Stimulated activated CD8-positive, alpha-beta memory T cell treated with anti-CD3 and anti-CD28 coated beads, Interleukin-15, amount 100 ng/mL, for 48 hours (primary cell): Measurements from ENCODE around the gene ERI3.

ENCODE experiments used
- DNase-seq, 2 donors: peaks; one replicate each; pipeline ENCODE4 v3.0.0-alpha.2; 2020; ENCODE audit warnings: low read depth in 2 of 2

The ERI3 gene

DNA sequence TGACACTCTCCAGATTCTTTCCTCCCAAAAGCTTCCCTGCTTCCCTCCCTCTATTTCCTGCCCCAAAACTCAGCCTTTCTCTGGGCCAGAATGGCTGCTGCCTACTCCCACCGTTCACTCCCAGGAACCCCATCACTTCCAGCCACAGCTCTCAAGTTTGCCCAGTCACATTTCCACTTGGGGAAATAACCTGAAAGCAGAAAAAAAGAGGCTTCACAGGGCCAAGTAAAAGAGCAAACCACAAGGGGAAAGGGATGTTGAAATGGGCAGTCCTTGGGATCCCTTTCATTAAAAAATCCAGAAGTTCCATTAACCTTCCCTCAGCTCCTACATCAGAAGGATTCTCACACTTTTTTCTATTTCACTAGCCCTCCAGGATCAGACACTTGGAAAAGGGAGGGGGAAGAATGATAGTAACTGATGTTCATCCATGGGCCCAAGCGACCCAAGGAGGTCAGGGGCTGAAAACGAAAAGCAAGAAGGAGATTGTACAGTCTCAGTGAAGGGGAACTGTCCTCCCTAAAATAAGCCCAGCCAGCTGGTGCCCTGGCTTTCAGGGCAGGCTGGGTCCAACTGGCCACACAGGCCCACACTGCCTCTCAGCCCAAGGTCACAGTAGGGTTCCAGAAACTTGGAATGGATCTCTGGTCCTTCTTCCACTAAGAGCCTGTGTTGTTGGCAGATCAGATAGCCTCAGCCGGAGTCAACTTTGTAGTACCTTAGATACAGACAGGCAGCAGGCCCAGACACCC lies 92.1 kb downstream of the ERI3 start:
- DNase-seq, result no peak

DNA sequence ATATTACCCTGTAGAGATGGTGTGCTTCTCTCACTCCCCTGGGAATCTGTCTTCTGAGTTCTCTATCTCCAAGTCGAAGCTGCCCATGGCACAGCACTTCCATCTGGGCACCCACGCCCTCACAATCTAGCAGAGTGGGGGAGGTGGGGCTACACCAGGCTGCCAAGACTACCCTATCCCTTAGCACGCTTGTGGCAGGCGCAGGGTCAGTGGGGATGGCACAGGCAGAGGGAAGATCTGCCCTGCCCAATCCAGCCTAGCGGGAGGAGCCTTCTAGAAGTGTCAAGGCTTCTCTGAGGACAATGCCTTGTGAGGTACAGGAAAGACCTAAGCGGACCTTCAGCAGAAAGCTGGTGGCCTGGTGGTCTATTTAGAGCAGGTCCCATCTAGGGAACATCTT lies 92.6 kb downstream of the ERI3 start:
- no peak for DNase-seq

DNA sequence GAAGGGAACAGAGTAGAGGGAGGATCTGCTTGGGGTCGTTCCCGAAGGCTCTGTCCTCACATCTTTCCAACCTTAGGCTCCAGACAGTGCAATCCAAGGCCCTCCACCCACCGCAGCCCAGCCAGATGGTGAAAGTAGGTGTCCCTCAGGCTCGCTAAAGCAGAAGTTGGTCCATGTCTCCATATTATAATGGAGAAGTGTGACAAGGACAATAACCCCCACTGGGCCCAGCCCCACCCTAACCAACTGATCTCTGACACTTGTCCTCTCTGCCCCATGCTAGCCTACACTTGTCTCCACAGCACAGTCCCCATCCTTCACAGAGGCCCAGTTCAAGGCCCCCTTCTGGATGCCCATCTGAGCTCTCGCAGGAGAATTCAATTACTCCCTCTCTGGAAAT lies 93.1 kb downstream of the ERI3 start:
- DNase-seq, result no peak

DNA sequence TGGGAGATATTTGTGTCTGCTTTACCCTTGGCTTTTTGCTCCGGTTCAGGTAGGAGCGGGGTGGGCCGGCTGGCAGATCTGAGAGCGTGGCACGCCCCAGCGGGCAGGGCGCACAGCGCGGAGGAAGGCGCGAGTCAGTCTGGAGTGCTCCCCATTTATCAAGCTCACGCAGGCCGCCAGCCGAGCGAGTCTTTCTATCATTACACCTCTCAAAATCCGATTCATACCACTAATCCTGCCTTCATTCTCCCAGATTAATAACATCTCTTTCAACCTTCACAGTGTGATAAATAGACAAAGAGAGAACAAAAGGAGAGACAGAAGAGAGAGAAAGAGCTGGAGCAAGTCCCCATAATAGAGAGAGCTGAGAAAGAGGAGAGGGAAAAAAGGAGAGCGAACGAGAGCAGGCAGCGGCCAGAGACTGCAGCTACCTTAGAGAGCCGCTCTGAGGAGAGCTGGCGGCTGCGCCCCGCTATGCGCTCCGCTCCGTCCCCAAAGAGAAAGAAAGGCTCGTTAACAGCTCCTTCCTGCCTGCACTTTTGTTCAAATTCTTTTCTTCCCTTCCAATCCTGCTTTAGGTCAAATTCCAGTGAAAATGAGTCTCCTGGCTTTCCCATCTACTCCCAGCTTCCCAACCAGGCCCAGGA lies 93.8 kb downstream of the ERI3 start:
- DNase-seq, result no peak

DNA sequence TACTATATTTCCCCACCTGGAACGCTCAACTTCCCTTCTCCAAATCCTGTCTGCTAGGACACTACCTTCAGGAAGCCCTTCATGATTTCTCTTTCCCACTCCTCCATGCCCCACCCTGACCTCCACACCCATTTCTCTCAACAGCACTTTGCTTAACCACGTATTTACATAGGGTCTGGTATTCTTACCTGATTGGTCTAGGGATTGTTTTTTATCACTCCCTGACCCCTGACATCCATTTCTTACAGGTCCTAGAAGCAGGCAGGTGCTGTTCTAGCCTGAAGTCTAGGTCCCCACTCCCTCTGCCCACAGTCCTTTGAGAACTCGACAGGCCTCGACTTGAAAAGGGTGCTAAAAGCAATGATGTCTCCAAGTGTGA lies 94.3 kb downstream of the ERI3 start:
- DNase-seq, result no peak

DNA sequence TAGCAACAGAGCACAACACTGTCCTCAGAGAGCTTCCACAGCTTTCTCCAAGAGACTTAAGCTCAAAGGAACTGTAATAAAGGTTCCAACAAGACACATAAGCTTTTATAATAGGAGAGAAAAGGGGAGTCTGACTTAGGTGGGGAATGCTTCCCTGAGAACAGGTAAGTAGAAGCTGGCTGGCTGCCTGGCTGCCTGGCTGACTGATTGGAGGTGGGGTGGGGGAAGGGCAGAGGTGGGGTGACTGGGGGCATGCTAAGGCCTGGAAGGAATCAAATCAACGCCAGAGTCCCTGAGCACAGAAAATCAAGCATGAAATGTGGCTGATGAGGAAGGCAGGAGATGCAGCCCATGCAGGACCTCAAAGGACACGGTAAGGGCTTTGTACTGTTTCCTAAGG lies 96.0 kb downstream of the ERI3 start:
- DNase-seq, result no peak

DNA sequence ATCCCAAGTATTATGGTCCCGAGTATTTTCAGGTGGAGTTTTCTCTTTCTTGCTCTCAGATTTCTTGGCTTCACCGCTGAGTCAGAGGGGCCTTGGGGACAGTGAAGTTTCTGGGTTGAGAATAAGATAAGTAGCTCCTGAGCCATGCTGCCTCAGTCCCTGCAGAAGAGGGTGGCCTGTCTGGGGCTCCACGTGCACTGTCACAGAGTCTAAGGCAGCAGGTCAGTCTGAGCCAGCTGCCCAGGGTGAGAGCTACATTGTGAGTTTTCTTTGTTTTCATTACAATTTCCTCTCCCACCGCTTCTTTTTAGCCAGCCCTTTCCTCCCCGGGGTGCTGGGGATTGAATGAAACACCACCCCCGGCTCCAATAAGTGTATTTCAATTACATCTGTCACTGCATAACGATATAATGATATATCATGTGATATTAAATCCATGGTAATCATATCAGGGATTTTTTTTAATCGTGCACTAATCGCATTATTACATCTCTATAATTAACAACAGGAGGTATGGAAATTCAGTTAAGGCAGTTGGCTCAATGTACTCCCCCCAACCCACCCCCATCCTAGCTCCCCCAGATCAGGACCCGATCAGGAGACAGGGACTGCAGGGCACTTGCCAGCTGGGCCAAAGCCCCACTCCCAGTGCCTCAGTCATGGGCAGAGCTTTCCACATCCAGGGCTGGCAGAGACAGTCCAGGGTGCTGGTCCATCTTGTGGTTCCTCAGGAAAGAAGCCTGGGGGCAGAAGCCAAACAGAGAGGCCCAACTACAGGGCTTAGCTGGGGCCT lies 98.1 kb downstream of the ERI3 start:
- no peak for DNase-seq

DNA sequence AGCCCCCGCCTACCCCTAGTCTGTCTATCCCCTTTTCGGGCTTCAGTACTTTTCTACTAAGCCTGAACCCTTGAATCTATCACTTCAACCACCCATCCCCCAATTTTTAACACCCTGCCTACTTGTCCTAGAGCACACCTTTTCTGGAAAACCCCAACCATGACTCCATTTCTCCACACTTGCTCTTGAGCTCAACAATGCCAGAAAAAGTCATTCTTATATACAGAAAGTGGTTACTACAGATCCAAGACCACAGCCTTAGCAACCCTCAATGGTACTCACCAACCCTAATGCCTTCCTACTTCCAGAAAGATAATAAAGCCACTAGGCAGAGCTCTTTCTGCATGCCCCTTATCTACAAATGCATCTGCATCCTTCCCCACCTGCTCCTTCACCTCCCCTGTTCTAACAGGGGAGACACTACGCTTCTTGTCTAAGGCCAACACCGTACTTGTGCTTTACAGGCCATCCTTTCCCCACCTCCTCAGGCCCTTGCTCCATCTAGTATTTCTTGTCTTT lies 100.6 kb downstream of the ERI3 start:
- DNase-seq, result no peak

DNA sequence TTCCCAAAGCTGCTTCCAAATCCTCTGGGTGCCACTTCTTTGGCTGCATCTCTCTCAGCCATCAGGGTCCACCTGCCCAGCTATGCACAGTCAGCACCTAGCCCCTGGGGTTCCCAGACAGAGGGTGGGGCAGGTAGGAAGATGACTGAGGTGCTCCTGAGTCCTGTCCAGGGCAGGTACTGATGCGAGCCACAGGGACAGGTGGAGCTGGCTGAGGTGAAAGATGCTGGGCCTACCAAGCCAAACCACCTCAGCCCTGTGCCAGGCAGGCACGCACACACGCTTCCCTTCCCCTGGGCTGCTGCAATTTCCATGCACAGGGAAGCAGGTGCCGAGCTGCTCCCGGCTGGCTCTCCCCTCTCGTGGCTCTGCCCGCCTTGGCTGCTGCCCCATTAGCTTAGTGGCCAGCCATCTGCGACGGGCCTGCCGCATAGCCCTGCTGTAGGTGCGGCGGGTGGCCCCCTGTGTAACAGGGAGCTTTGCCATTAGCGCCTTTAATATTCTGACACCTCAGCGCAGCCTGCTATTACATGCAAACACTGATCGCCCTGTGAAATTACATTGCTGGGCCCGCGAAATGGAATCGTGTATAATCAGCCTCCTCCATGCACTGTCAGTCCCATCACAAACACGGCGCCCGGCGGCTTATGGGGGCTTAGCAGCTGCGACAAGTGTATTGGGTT lies 102.9 kb downstream of the ERI3 start:
- DNase-seq, result no peak

DNA sequence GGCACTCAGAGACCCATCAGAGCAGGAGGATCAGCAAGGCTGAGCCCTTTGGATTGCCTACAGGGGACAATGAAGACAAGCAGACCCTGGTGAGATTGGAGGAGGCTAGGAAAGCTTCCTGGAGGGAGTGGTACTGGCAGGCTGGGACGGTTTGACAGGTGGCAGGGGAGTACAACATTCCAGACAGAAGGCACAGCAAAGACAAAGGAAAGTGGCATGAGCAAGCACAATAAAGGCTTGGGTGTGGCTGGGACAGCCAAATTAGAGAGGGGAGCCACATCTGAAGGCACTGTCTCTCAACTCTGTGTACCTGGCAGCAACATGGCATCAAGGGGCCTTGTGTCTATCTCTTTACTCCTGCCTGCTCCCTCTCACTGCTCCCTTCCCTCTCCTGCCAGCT lies 103.6 kb downstream of the ERI3 start:
- DNase-seq, result no peak

DNA sequence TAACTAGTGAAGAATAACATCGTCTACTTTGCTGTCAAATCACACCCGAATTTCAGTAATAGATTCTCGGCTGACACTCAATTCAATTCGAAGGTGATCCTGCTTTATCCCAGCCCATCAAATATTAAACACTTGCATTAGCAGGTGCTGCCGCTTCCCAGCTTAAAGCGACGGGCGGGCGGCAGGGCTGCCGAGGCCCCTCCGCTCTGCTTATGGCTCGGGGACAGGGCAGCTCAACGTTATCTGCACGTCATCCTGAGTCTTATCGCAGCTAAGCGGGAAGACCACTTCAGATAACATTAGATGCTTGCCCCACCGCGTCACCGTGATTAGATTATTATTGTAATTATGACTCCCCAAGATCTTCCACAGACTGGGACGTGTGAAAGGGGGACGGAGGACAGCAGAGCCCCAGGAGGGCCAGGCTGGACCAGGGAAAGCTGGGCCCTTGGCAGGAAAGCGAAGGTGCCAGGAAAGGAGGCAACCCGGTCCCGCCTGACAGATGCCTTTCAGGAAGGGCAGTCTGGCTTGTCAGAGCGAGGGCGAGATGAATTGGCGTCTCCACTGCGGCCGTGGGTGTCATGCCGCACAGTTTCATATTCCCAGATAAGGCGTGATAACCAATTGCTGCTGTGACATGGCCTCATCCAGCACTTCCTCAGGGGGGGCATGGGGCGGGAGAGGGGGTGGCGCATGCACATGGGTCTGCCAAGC lies 104.8 kb downstream of the ERI3 start:
- DNase-seq, result no peak

DNA sequence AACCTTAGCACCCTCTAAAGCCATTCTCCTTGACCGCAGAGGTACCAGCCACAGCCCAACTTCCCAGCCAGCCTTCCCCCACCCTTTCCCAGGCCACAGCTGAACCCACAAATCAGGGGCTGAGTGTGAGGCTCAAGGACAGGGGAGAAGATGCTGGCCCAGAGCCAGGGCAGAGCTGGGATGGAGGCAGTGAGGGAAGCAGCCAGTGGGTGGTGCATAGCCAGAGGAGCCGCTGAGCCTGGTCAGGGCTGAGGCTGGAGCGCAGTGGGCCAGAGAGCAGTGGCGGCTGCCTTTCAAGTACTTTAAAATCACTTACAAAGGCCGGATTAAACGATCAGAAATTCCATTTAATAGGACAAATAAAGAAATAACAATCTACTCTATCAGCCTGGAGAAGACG lies 105.5 kb downstream of the ERI3 start:
- DNase-seq, result no peak

DNA sequence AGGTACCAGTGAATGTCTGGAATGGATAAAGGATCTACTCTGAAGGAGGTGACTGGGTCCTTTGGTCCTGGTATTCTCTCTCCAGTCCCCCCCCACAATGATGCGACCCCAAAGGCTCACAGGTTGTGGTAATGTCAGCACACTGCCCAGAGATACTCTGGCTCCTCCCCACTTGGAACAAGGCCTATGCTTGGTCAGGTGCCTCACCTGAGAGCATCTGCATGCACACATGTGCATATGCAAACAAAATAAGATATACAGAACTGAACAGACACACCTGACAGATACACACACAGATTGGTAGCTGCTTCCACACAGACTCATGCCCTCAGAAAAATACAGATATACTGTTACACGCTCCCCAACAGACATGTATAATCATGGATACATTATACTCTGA lies 108.3 kb downstream of the ERI3 start:
- DNase-seq, result no peak

DNA sequence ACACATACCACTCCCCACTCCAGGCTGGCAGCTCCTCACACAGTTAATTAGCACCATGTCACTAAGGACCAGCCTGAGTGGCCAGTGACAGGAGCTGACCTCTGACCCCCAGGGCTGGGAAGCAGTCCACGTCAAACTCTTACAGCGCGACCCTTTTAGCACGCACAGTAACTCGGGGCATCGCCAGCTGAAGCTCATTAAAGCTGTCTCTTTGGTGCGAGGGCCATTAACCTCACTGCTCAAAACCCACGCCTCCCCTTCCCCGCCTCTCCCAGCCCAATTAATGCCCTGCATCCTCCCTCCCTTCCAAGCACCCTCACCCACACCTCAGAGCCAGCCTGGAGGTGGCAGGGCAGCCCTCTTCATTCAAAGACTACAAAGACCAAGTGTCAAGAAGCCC lies 110.1 kb downstream of the ERI3 start:
- no peak for DNase-seq

DNA sequence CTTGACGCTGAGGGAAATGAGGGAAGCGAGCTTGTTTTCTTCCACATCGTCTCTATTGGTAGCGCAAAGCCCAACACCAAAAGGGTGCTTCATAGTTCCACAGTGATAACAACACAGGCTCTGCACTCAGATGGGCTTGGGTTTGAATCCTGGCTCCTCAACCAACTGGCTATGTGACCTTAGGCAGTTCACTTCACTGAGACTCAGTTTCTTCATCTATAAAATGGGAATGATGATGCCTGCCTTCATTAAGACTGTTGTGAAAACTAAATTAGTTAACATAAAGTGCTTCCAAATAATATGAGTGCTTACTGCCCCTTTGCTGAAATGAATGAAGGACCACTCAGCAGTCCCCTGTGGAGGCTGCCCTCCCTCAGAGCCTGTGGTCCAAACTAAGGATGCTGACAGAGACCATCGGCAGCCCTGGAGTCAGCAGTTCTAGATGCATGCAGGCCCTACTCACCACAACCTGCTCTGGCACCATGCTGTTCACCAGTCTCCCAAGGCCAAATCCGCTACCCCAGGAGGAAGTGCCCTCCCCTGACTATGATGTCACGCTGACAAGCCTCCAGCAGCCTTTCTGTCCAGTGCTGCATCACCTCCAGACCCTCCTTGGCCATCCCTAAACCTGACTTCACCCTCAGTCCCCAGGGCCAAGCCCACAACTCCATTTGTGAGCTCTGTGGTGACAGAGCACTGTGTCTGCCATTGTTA lies 111.1 kb downstream of the ERI3 start:
- no peak for DNase-seq

DNA sequence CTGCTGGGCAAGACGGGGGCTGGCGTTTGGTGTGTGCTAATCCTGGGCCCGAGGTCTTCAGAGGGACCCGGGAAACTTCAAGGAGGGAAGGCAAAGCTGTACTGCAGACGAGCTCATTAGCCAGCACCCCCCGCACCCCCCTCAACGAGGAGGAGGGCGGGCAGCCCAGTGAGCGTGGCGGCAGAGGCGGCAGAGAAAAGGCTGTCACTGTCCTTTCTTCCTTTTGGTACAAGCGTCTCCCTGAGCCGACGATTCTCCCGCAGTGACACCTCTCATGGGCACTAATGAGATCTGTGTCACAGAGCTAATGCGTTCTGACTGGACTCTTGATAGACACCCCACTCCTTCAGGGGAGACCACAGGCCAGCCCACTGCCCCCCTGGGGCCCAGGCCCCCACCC lies 112.3 kb downstream of the ERI3 start:
- no peak for DNase-seq

DNA sequence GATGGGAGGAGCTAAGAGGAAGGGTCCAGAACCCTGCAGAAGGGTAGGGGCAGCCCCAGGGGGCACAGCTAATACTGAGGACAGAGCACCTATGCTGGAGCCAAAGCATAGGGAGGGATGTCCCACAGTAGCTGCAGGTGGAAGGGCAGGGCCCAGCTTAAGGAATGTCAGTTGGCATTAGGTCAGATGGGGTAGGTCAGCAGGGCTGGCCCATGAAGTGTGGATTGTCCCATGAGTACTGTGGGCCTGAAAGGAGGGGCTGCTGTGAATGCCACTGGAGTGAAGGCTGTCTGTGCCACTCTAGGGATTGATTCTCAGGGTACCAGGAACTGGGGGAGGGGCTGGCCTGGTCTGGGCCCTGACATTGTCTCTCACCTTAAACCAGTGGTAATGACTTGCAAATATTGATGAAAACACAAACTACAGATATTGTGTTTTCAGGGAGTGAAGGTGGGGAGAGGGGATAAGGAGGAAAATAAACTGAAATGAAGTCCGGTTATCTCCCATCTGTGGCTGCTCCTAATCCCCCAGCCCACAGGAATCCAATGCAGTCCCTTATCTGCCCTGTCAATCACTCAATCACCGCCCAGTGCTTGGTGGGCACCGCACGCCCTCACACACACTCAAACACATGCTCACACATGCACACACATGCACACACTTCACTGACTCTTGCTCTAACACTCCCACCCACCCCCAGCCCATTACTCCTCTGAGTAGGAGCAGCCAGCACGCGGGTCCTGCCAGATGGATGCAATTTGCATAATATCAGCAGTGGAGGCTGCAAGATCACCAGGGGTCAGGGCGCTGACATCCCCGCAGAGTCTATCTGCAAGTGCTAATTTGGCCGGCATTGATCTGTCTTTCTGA lies 114.0 kb downstream of the ERI3 start:
- DNase-seq, result no peak

DNA sequence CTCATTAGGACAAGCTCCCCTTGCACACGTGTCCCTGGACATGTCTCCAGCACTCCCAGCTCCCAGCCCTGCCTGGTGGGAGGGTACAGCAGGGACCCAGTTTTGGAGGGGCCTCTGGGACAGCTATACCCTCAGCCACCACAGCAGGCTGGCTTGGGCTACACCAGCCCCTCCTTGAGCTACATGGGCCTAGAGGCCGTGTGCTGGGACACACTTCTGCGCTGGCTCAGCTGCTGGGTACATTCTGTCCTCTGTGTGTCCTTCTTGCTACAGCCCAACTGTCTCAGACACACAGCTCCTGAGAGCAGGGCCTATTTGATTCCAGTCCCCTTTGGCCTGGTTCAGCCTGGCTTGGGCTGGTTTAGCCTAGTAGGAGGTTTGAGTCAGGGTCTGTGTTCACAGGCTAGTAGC lies 115.1 kb downstream of the ERI3 start:
- no peak for DNase-seq

DNA sequence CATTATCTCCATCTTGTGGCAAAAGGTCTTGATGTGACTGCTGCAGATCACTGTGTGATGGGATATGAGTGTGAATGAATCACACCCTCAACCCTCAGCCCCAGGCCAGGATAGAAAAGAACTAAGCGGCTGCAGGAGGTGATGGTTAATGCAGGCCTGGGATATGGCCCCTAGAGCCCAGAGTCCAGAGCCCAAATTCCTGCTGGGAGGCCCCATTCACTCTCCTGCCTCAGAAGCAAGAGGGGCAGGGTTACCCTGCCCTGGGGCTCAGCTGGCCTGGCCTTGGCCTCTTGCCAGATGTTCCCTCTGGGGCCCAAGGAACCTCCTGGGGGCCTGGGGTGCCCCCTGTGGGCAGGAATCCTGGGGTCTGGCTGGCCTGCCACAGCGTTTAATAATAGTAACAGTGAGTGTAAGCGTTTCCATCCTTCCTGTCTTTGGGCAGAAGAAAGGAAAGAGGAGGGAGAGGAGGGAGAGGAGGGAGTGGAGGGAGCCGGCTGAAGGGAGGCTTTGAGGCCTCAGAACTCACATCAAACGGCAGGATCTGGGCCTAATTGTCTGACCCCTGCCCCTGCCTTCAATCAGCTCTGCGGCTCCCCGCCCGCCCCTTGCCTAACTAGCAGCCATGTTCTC lies 115.6 kb downstream of the ERI3 start:
- DNase-seq, result no peak
